CD4-positive, alpha-beta T cell treated with Interleukin-2 at 100 ng/mL for 4 hours (primary cell): ENCODE results near the gene TAAR9.
"Not testable (repeated sequence)": the region's sequence is repeated elsewhere in the genome, so short reads cannot be mapped to it uniquely, and the experiment has no call there.

Experiments
- DNase-seq: peaks from one replicate; pipeline ENCODE4 v3.0.0-alpha.2; 2020; ENCODE audit warnings: low spot score

TAAR9 gene

DNA sequence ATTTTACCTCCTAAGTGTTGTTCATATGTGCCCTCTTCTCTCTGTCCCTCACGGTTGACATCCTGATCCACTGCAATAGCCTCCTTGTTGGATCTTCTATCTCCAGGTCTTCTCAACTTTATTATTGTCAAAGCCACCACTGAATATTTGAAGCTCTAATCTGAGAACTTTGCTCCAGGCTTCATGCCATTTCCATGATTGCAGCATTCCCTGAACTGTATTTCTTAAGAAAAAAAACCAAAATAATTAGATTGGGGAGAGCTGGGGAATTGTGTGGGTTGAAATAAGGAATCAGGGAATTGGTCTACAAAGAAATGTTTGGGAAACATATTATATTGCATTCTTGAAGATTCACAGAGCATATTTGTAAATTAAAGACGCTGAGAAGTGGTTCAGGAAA lies 22.7 kb upstream of the TAAR9 start:
- no peak for DNase-seq

DNA sequence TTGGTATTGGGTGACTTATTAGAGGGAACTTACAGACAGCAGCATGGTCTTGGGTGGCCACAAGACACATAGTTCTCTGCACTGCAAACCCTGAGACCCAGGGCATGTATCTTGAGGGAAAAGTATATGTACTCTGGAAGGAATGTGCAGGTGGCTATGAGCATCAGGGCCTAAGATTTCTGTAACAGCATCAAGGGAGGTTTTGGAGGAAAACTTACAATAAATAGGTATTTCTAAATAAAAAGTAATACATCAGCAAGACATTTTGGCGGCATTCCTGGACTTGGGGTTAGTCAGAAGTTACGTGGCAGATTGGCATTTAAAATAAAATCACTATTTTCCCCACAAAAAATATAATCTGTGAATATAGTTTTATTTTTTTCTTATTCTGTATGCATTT lies 17.1 kb upstream of the TAAR9 start:
- no peak for DNase-seq

DNA sequence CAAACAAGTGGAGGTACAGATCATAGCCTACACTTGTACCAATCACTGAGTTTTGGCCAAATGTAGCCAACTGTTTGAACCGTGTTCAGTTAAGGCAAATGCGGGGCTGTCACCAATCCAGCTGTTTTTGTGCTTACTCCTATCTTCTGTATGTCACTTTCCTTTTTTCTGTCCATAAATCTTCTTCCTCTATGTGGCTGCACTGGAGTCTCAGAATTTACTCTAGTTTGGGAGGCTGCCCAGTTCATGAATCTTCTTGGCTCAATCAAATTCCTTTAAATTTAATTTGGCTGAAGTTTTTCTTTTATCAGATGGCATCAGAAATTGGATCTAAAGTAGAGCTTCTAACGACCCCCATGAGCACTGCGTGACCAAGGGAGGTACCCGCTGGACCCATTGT lies 13.4 kb upstream of the TAAR9 start:
- DNase-seq, result no peak

DNA sequence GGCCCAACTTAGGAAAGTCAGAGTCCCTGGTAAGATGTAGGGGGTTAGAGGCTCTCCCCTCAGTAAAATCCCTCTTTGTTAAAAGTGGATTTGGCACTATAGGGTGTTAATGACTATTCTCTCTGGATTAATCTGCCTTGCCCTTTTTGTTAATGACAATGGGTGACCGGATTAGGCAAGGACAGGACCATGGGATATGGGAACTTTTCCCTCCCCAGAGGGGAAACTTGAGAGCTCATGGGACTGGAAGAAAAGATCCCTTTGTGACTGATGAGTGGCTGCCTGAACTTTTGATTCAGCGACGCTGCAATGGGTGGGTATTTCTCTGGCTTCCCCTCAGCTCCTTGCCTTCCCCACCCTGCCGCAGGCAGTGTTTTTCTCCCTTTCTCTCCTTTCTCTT lies 12.2 kb upstream of the TAAR9 start:
- no peak for DNase-seq

DNA sequence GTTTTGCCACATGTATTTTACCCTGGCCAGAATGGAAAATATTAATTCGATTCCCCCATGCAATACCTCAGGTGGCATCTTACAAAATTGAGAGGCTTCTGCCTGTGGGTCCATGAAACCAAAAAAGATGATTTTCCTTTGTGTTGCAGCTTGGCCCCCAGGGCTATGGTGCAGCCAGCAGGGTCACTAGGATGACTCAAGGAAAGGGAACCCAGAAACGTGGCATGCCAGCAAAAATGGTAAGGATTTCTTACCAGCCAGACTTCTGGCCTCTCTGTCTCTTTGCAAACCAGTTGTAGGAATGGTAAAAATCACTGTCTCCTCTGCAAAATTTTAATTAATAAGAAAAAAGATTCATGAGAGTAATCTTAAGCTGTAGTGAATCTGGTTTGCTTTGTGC lies 11.6 kb upstream of the TAAR9 start:
- no peak for DNase-seq

DNA sequence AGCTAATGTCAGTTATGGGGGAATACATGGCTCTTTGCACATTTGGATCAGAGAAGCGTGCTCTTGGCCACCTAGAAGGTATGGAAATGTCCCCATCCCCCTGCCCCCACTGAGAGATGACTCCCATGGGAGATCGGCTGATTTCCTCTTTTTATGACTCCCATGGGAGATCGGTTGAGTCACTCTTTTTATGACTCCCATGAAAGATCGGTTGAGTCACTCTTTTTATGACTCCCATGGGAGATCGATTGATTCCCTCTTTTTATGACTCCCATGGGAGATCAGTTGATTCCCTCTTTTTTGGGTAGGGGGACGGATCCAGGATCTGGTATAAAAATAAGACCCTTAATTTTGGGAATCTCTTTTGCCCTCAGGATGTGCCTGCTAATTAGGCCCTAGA lies 10.3 kb upstream of the TAAR9 start:
- DNase-seq, result no peak

DNA sequence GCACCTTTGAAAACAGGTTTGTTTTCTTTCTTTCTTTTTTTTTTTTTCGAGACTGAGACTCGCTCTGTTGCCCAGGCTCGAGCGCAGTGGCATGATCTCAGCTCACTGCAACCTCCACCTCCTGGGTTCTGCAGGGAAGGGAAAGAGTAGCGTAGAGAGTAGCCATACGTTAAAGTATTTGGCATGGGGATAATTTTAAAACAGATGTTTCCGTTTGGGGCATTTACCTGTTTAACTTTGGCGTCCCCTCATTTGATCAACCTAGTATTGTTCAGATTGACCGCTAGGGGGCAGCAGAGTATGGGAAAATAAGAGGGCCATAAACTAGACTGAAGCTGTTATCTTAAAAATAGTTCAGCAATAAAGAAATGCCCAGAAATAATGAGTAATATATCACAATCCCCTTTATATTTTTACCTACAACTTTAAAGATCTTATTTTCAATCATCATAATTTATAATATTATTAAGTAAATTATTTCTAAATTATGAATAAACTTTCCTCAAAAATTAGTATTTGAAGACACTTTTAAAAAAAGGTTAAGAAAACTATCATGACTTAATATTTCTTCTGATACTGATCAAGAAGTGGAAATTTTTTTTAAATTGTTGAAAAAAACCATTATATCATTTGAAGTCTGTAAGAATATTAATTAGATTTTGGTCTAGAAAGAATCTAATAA lies 7.6 kb upstream of the TAAR9 start:
- peak; percentile 77 for DNase-seq

DNA sequence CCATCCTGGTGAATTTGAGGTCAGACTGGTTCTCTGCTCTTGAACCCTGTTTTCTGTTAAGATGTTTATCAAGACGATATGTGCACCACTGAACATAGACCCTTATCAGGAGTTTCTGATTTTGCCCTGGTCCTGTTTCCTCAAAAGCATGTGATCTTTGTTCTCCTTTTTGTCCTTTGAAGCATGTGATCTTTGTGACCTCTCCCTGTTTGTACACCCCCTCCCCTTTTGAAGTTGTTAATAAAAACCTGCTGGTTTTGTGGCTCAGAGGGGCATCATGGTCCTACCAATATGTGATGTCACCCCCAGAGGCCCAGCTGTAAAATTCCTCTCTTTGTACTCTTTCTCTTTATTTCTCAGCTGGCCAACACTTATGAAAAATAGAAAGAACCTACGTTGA lies 3.5 kb upstream of the TAAR9 start:
- not testable (repeated sequence) for DNase-seq

DNA sequence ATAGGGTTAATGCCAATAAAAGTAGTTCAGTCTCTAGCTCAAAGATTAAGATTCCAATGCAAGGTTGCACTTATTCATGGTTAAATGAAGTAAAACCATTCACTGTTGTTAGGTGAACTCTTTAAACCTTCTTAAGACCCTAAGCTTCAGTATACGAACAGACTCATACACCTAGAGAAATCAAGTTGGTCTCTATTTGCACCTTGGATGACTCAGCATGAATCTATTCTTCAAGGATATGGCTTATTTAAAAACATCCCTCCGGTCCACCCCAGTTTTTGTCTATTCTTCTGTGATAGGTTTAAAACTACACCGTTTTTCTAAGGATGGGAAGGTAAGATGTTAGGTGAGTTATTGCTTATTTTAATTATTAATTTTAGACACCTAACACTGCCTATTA lies 932 bp upstream of the TAAR9 start:
- DNase-seq, result no peak

DNA sequence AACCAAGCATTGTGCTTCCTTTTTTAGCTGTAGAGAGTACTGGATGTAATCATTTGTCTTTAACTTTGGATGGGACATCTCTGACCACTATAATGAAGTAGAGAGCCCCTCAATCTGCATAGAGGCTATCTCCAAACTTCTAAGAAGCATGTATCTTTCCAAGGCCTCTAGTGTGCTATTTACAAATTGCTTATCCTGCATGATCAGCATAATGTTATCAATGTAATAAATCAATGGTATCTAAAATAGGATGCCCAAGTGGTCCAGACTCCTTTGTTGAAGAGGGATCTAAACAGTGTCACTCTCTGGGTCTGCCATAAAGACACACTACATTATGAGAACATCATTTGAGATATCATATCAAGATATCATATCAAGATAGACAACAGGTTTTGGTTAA lies 6.7 kb downstream of the TAAR9 start:
- DNase-seq, result no peak

DNA sequence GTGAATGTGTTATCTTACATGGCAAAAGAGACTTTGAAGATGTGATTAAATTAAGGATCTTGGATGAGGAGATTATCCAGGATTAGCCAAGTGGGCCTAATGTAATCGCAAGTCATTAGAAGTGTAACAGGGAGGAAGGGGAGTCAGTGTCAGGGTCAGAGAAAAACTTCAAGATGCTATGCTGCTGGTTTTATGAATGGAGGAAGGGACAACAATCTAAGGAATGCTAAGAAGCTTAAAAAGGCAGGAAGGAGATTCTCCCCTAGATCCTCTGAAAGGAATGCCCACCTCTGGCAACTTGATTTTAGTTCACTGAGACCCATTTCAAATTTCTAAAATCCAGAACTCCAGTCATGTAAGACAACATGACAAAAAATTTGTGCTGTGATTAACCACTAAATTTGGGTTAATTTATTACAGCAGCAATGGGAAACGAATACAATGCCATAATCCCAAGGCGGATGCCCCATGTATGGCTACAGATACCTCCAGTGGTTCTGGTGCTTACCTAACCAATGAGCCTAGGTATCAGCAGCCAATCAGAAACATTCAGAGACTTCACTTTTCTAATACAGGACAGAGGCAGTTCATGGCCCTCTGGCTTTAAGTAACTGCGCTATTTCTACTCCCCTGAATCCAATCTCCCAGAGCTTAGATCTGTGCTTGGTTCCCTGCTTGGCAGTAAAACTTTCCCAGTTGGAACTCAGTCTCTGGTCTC lies 10.8 kb downstream of the TAAR9 start:
- no peak for DNase-seq

DNA sequence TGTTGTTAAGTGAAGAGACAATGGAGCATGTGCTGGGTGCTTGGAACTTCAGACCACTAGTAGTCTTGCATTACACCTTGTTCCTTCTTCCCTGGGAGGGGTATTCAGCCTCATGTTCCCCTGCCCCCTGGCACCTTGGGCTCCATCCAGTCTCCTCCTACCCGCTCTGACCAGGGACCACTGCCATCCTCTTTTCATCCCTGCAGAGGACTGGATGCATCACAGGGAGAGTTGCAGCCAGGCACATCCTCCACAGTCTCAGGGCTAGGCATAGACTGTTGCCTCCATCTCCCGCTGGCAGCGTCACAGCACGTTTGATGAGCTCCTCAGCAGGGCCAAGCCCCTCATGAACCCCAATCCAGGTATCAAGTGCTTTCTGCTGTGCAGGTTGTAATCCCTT lies 13.1 kb downstream of the TAAR9 start:
- DNase-seq, result no peak

DNA sequence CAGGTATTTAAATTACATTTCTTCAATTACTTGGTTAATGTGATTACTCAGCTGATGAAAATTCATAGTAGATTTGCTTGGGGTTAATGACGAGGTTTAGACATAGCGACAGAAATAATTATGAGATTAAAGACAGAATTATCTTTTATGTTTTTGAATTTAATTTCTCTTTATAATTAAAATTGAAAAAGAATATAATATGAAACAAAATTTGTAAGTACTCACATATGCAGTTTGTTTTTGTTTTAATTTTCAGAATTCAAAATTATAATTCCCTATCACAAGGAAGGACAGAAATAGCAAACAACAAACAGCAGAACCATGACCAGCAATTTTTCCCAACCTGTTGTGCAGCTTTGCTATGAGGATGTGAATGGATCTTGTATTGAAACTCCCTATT lies 14.3 kb downstream of the TAAR9 start, which contains the start of gene TAAR8:
Gene TAAR8, plus strand, starts transcription at position 301 of the 400 bp plus-strand sequence. Its CDS starts 21 bp downstream, at position 322.
- DNase-seq, result no peak

DNA sequence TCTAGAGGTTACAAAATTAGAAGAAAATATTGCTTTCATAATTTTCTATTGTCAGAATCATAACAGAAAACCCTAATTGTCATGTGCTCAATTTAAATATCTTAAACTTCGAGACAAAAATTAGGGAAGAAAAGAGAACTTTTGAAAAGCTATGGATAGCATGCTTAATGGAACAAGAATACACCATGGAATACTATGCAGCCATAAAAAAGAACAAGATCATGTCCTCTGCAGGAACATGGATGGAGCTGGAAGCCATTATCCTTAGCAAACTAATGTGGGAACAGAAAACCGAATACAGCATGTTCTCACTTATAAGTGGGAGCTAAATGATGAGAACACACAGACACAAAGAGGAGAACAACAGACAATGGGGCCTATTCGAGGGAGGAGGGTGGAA lies 22.0 kb downstream of the TAAR9 start:
- not testable (repeated sequence) for DNase-seq

DNA sequence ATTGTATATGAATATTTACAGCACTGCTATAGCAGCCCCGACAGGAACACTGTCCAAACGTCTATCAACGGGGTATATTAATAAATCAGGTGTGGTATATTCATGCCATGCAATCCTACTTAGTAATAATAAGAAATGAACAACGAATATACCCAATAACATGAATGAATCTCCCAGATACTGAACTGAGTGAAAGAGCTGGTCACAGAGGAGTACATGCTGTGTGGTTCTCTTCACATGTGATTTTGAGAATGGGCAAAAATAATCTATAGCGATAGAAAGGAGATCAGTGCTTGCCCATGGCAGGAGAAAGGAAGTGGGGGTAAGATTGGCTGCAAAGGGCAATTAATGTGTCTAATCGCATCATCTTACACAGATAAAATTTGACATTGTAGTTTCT lies 28.3 kb downstream of the TAAR9 start:
- no peak for DNase-seq

DNA sequence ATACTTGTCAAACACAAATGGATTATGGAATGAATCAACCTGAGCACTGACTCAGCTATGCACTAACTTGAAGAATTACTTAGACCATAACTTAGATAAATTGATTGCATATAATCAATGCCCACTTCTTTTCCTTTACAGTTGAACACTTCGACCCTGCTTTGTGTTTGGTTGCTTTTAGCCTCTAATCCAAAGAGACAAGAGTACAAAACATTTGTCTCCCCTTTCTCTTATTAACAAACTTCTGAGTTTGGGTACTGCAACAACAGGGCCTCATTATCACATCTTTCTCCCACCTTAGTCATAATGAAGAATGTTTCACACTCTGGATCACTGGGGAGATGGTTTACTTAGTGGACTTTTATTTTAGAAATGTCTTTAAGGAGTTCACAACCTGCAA lies 29.5 kb downstream of the TAAR9 start:
- DNase-seq, result no peak

DNA sequence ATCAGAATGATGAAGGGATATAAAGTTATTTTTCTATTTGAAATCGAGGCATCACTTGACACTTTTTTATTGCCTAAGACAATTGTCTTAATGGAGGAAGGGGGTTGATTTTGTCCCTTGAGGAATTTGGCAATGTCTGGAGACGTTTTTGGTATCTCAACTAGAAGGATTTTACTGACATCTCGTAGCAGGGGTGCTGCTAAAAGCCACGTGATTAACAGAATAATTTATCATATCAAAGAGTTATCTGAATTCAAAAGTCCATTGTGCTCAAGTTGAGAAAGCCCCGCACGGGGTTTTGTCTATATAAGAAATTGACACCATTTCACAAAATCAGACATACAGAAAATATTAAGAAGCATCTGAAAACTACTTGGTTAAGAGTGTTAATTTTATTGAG lies 30.5 kb downstream of the TAAR9 start:
- DNase-seq, result no peak

DNA sequence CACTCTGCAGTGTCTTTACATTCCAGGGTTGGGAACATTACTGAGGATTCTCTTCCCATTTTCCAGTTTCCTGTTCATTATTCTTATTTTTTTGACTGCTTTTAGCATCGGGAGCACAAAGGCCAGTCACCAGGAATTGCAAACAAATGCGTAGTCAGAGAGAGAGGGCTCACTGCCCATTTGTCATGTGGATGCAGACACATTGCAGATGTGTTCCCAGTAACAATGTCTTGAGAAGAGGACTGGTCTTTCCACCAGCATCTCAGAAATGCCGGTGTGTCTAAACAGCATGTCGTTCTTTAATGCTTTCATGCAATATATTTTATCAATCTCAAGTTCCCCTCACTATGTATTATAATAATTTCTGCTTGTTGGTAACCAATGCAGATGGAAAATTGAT lies 31.1 kb downstream of the TAAR9 start:
- no peak for DNase-seq

DNA sequence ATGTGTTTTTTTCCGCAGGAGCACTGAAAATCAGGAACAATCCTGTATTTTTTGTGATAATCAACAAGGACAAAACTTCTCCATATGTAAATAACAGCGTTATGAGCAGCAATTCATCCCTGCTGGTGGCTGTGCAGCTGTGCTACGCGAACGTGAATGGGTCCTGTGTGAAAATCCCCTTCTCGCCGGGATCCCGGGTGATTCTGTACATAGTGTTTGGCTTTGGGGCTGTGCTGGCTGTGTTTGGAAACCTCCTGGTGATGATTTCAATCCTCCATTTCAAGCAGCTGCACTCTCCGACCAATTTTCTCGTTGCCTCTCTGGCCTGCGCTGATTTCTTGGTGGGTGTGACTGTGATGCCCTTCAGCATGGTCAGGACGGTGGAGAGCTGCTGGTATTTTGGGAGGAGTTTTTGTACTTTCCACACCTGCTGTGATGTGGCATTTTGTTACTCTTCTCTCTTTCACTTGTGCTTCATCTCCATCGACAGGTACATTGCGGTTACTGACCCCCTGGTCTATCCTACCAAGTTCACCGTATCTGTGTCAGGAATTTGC lies 32.2 kb downstream of the TAAR9 start, which contains the start of gene TAAR6:
Gene TAAR6, plus strand, starts transcription at position 102 of the 557 bp plus-strand sequence. Its CDS starts 0 bp downstream, at position 102.
- no peak for DNase-seq

DNA sequence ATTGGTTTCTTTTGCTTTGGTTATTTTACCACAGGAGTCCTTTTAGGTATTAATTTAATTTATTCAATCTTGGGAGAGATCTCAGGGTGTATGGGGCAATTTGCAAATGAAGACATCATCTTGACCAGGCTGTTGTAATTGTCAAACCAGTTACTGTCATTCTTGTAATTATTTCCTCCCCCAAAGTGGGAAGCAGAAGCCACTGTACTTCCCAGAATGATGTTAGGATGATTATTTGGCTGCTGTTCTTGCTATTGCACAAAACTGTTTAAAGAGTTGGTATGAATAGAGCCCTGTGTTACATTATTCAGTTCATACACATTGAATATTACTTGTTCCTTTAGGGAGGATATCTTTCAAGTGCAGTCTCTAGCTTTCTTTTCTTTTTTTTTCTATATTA lies 33.7 kb downstream of the TAAR9 start:
- no peak for DNase-seq

DNA sequence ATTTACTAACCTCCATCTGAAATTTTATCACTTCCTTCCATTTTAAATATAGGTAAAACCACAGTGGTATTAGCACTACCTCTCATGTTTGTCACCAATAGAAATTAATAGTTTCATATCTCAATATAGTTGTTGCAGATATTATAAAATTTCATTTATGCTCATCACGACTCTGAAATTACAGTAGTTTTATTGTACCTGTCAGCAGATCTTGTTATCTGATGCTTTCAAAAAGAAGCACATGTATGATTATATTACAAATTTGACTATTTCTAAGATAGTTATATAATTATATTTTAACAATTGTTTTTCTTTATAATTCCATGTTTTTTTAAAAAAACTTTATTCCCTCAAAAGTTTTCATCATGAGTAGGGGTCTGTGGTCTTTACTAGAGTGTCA lies 46.6 kb downstream of the TAAR9 start:
- DNase-seq, result no peak

DNA sequence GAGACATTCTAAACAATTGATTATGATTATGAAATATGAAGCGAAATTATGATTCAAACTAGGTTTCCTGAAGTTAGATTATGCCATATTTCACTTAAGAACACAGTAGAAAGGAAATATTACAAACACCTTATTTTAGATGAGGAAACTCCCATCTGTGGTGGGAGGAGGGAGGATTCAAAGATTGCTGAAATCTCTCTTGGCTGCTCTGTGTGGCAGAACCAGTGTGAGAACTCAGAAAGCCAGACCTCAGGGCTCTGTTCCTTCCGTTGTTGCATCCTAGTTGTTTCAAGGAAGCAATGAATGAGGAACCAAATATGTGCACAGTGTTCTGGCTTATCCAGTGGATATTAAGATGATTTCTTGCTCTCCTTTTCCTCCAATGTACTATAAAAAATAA lies 49.3 kb downstream of the TAAR9 start:
- DNase-seq, result no peak
